A549 (cell line): ENCODE results near the gene CYP4F22.

Experiments
- CHD4 ChIP-seq: fragments of 200-600 bp; sonication (generic); IDR thresholded peaks from 2 replicates; pipeline ENCODE4 v1.6.1; 2016; ENCODE audit warnings: antibody characterized with exemption, mild to moderate bottlenecking, borderline replicate concordance
- CTCF ChIP-seq: fragments of >200 bp; sonication (Bioruptor Twin); formaldehyde crosslinking; IDR thresholded peaks from 3 replicates; pipeline ENCODE4 v1.5.1; 2016
- HDAC2 ChIP-seq: fragments of 200-600 bp; sonication (generic); IDR thresholded peaks from 2 replicates; pipeline ENCODE4 v1.6.1; 2016
- KDM1A ChIP-seq: fragments of 200-600 bp; sonication (generic); IDR thresholded peaks from 2 replicates; pipeline ENCODE4 v1.6.1; 2016; ENCODE audit warnings: low read depth, mild to moderate bottlenecking
- POLR2A ChIP-seq: IDR thresholded peaks from 2 replicates; pipeline ENCODE4 v1.6.1; 2012; ENCODE audit warnings: mild to moderate bottlenecking, low read length

- TF ChIP-seq CTCF: no peak
- TF ChIP-seq POLR2A: no peak
- no peak for TF ChIP-seq KDM1A
- TF ChIP-seq HDAC2: no peak
- no peak for TF ChIP-seq CHD4
These were observed 31.3 kb downstream of the CYP4F22 start for GRCh38 chr19:15539638-15540037.
